ENCODE results near the gene ZNF668. TPM values are rescaled to one million over a fixed set of nuclear protein-coding genes. Genes with fewer than 3 reads are reported as not detected.

Gene ZNF668
- total and polyA plus RNA-seq, 2 experiments from 2014 or later, result 6.2 to 13.1 TPM

- H3K4me1 ChIP-seq (ENCODE audit: insufficient read depth), result peaks cover 7% of the 10 kb centered on the region
- no peak for TF ChIP-seq JUNB (IDR thresholded peaks at IDR 0.05; ENCODE audit: unreplicated experiment)
- TF ChIP-seq EZH2 (IDR thresholded peaks at IDR 0.05; ENCODE audit: low read depth, unreplicated experiment), result no peak
- no peak for TF ChIP-seq ZNF114 (CRISPR knock-in tag; IDR thresholded peaks at IDR 0.05)
- TF ChIP-seq, protein P1, sequence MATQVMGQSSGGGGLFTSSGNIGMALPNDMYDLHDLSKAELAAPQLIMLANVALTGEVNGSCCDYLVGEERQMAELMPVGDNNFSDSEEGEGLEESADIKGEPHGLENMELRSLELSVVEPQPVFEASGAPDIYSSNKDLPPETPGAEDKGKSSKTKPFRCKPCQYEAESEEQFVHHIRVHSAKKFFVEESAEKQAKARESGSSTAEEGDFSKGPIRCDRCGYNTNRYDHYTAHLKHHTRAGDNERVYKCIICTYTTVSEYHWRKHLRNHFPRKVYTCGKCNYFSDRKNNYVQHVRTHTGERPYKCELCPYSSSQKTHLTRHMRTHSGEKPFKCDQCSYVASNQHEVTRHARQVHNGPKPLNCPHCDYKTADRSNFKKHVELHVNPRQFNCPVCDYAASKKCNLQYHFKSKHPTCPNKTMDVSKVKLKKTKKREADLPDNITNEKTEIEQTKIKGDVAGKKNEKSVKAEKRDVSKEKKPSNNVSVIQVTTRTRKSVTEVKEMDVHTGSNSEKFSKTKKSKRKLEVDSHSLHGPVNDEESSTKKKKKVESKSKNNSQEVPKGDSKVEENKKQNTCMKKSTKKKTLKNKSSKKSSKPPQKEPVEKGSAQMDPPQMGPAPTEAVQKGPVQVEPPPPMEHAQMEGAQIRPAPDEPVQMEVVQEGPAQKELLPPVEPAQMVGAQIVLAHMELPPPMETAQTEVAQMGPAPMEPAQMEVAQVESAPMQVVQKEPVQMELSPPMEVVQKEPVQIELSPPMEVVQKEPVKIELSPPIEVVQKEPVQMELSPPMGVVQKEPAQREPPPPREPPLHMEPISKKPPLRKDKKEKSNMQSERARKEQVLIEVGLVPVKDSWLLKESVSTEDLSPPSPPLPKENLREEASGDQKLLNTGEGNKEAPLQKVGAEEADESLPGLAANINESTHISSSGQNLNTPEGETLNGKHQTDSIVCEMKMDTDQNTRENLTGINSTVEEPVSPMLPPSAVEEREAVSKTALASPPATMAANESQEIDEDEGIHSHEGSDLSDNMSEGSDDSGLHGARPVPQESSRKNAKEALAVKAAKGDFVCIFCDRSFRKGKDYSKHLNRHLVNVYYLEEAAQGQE (IDR thresholded peaks at IDR 0.05; ENCODE audit: unreplicated experiment), result no peak
- TF ChIP-seq NANOG (IDR thresholded peaks at IDR 0.05; ENCODE audit: borderline replicate concordance), result no peak
- TF ChIP-seq EZH2phosphoT487 (IDR thresholded peaks at IDR 0.05; ENCODE audit: unreplicated experiment), result no peak
- TF ChIP-seq ZNF331 (CRISPR knock-in tag; IDR thresholded peaks at IDR 0.05; ENCODE audit: low read depth), result no peak
- peak; percentile 91 for TF ChIP-seq ETS1 (IDR thresholded peaks at IDR 0.05)
- TF ChIP-seq ZNF462 (CRISPR knock-in tag; IDR thresholded peaks at IDR 0.05), result no peak
- TF ChIP-seq STAT1 (IDR thresholded peaks at IDR 0.05; ENCODE audit: unreplicated experiment), result no peak
- TF ChIP-seq, protein P2, sequence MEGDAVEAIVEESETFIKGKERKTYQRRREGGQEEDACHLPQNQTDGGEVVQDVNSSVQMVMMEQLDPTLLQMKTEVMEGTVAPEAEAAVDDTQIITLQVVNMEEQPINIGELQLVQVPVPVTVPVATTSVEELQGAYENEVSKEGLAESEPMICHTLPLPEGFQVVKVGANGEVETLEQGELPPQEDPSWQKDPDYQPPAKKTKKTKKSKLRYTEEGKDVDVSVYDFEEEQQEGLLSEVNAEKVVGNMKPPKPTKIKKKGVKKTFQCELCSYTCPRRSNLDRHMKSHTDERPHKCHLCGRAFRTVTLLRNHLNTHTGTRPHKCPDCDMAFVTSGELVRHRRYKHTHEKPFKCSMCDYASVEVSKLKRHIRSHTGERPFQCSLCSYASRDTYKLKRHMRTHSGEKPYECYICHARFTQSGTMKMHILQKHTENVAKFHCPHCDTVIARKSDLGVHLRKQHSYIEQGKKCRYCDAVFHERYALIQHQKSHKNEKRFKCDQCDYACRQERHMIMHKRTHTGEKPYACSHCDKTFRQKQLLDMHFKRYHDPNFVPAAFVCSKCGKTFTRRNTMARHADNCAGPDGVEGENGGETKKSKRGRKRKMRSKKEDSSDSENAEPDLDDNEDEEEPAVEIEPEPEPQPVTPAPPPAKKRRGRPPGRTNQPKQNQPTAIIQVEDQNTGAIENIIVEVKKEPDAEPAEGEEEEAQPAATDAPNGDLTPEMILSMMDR (conservative IDR thresholded peaks at IDR 0.05; ENCODE audit: low read depth in 2 of 2), result no peak
- TF ChIP-seq POLR2AphosphoS5 (IDR thresholded peaks at IDR 0.05; ENCODE audit: low read depth), result peak; percentile 89
- TF ChIP-seq CREB1 (CRISPR knock-in tag; IDR thresholded peaks at IDR 0.05; ENCODE audit: low read depth), result peak; percentile 94
- peaks cover 20% of the 10 kb centered on the region; the same call in 1 of the 2 replicates for H3F3A ChIP-seq (replicated peaks; ENCODE audit: low read depth)
- Mint-ChIP-seq H3K27ac (peak within 1 kb of the TSS; percentile 81), H3K9me3 (peaks cover 2% of the 10 kb centered on the region; the same call in 1 of the 3 replicates), H3K4me1 (peaks cover 8% of the 10 kb centered on the region), H3K4me3 (peak within 1 kb of the TSS; percentile 89), H3K36me3 (ENCODE audit: low read depth) (peaks cover 55% of the 10 kb centered on the region), H3K27me3 (ENCODE audit: insufficient read depth, low read depth, poor library complexity) (peaks cover 14% of the 10 kb centered on the region)
- DNase-seq (ENCODE audit: low spot score), result peak; percentile 100
- peaks cover 21% of the 10 kb centered on the region for H3K79me2 ChIP-seq (replicated peaks; ENCODE audit: insufficient read depth)
- peak; percentile 96 for ATAC-seq
- peaks cover 15% of the 10 kb centered on the region for H4K20me1 ChIP-seq (replicated peaks; ENCODE audit: insufficient read depth)
- H3K27me3 ChIP-seq (ENCODE audit: insufficient read depth), result no peaks in the 10 kb centered on the region
- peak within 1 kb of the TSS; percentile 93 for H3K4me3 ChIP-seq
- no peak within 1 kb of the TSS for H2AFZ ChIP-seq
- H3K36me3 ChIP-seq (ENCODE audit: insufficient read depth), result peaks cover 25% of the 10 kb centered on the region
- H3K4me2 ChIP-seq, result peak within 1 kb of the TSS; percentile 100
- H3K9me2 ChIP-seq (ENCODE audit: insufficient read depth), result no peaks in the 10 kb centered on the region
- peak within 1 kb of the TSS; percentile 87 for H3K27ac ChIP-seq (ENCODE audit: low read depth)
Measured at GRCh38 chr16:31117384-31118222, 43.6 kb upstream of the ZNF668 start, which contains the start of gene KAT8. KAT8 (plus strand) TSS chr16:31117664; CDS start chr16:31117682, 18 bp downstream.
